HG03196 (cell line): ENCODE results near the gene EDC4.

Experiments used
- ATAC-seq: cut with Tn5 transposase; IDR thresholded peaks from one replicate; pipeline ENCODE4 v1.9.1; 2021; ENCODE audit not compliant: unreplicated experiment

EDC4 gene

DNA sequence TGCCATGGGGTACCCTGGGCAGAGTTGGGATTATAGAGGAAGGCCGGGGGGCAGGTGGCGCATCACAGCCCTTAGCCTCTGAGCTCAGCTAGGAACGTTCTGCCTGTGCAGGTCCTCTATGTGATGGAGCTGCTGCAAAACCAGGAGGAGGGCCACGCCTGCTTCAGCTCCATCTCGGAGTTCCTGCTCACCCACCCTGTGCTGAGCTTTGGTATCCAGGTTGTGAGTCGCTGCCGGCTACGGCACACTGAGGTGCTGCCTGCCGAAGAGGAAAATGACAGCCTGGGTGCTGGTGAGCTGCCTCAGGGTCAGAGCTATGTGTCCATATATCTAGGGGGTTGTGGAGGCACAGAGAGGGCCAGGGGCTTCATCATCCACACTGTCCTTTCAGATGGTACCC, 6.0 kb downstream of the EDC4 start:
- ATAC-seq, result no peak

DNA sequence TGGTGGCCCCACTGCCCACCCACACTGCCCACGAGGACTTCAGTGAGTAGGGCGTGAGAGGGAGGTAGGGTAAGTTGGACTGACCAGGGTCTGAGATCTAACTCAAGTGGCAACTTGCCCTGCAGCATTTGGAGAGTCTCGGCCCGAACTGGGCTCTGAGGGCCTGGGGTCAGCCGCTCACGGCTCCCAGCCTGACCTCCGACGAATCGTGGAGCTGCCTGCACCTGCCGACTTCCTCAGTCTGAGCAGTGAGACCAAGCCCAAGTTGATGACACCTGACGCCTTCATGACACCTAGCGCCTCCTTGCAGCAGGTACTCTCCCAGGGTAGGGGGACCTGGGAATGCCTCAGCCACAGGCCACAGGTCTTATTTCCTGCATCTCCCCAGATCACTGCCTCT, 6.6 kb downstream of the EDC4 start:
- no peak for ATAC-seq

DNA sequence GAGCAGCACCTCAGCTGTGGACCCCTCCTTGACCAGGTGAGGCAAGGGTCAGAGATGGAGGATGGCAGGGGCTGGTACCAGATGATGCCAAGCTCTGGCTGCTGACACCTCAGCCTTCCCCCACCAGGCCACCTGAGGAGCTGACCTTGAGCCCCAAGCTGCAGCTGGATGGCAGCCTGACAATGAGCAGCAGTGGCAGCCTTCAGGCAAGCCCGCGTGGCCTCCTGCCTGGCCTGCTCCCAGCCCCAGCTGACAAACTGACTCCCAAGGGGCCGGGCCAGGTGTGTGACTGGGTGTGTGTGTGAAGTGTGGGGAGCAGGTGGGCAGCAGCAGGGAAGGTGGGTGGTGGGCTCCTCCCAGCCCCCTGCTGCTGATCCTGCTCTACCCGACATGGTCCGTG, 7.1 kb downstream of the EDC4 start:
- no peak for ATAC-seq

DNA sequence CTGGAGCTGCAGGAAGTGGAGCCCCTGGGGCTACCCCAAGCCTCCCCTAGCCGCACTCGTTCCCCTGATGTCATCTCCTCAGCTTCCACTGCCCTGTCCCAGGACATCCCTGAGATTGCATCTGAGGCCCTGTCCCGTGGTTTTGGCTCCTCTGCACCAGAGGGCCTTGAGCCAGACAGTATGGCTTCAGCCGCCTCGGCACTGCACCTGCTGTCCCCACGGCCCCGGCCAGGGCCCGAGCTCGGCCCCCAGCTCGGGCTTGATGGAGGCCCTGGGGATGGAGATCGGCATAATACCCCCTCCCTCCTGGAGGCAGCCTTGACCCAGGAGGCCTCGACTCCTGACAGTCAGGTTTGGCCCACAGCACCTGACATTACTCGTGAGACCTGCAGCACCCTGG, 7.7 kb downstream of the EDC4 start:
- ATAC-seq, result no peak

DNA sequence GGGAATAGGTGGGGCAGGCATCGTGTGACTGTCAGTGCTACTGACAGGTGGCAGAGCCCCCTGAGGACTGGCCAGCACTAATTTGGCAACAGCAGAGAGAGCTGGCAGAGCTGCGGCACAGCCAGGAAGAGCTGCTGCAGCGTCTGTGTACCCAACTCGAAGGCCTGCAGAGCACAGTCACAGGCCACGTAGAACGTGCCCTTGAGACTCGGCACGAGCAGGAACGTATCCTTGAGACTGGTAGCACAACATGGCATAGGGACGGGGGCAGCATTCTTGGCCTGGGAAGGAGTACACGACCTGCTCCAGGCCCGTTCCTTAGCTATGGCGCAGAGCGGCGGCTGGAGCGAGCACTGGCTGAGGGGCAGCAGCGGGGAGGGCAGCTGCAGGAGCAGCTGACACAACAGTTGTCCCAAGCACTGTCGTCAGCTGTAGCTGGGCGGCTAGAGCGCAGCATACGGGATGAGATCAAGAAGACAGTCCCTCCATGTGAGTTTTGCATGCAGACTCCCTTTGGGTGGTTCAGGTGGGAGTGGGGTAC, 8.8 kb downstream of the EDC4 start:
- no peak for ATAC-seq

DNA sequence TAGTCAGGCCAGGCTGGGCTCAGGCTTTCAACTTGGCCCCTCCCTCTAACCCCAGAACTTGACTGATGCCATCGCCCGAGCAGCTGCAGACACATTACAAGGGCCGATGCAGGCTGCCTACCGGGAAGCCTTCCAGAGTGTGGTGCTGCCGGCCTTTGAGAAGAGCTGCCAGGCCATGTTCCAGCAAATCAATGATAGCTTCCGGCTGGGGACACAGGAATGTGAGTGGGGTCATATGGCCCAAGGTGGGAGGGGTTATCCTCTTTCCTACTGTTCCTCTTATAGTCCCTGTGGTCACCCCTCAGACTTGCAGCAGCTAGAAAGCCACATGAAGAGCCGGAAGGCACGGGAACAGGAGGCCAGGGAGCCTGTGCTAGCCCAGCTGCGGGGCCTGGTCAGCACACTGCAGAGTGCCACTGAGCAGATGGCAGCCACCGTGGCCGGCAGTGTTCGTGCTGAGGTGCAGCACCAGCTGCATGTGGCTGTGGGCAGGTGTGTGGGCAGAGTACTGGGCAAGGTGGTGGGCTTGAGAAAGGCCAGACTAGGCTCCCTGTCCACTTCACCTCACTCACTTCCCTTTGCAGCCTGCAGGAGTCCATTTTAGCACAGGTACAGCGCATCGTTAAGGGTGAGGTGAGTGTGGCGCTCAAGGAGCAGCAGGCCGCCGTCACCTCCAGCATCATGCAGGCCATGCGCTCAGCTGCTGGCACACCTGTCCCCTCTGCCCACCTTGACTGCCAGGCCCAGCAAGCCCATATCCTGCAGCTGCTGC, 9.7 kb downstream of the EDC4 start:
- no peak for ATAC-seq

DNA sequence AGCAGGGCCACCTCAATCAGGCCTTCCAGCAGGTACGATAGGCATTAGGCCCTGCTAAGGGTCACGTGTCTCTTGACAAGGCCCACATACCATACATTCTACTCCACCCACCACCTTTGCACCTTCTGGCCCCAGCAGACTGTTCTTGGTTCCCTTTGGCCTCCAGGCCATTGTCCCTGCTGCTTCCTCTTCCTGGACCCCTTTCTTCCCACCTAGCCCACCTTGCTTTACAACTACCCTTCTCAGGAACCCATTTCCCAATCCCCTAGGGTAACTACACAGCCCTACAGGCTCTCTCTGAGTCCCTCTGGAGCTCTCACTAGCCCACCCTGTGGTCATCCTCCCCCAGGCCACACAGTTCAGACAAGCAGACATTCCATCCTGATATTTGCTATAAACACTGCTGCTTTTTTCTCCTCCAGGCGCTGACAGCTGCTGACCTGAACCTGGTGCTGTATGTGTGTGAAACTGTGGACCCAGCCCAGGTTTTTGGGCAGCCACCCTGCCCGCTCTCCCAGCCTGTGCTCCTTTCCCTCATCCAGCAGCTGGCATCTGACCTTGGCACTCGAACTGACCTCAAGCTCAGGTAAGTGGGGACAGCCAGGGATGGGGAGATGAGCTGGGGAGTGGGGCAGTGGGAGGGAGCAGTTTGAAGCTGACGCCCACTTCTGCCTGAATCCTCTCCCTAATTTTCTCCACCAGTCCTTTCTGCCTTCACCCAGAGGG, 10.5 kb downstream of the EDC4 start:
- no peak for ATAC-seq

DNA sequence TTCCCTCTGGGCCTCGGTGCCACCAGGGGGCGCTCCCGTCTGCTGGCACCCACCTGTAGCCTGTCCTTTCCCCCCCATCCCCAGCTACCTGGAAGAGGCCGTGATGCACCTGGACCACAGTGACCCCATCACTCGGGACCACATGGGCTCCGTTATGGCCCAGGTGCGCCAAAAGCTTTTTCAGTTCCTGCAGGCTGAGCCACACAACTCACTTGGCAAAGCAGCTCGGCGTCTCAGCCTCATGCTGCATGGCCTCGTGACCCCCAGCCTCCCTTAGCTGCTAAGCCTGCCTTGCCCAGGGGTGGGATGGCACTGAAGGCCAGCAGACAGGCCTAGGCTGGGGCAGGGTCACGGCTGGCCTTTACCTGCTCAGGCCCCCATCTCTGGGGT, 11.0 kb downstream of the EDC4 start:
- ATAC-seq, result no peak

DNA sequence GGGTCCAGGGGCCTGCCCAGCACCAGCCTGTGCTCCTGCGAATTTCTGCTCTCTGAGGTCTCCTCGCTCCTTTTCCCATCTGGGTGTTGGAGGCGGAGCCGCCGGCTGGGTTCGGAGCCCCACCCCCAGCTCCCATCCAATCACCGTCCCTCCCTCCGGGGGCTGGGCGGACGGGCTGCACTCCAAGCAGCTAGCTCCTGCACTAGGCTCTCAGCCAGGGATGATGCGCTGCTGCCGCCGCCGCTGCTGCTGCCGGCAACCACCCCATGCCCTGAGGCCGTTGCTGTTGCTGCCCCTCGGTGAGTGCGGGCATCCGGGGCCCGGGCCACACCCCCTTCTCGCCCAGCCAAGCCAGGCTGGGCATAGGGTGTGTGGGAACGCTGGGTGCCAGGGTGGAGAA, 11.8 kb downstream of the EDC4 start, which contains the start of gene NRN1L:
TSS of gene NRN1L (plus strand) at position 202 of the 400 bp plus-strand sequence. CDS start at position 221, 19 bp downstream.
- no peak for ATAC-seq

DNA sequence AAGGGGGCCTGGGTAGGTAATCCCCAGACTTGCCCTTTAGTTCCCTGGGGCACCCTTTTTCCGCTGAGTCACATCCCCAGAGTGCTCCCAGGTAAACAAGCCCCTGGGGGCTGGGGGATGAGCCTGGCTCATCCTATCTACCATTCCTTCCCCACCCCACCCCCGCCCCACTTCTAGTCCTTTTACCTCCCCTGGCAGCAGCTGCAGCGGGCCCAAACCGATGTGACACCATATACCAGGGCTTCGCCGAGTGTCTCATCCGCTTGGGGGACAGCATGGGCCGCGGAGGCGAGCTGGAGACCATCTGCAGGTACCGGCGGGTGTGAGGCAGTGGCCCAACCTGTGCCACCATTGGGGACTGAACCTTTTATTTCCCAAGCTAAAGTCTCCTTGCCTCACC, 12.7 kb downstream of the EDC4 start:
- ATAC-seq, result no peak

DNA sequence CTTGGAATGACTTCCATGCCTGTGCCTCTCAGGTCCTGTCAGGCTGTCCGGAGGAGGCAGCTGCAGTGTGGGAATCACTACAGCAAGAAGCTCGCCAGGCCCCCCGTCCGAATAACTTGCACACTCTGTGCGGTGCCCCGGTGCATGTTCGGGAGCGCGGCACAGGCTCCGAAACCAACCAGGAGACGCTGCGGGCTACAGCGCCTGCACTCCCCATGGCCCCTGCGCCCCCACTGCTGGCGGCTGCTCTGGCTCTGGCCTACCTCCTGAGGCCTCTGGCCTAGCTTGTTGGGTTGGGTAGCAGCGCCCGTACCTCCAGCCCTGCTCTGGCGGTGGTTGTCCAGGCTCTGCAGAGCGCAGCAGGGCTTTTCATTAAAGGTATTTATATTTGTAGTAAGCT, 13.1 kb downstream of the EDC4 start:
- ATAC-seq, result no peak

DNA sequence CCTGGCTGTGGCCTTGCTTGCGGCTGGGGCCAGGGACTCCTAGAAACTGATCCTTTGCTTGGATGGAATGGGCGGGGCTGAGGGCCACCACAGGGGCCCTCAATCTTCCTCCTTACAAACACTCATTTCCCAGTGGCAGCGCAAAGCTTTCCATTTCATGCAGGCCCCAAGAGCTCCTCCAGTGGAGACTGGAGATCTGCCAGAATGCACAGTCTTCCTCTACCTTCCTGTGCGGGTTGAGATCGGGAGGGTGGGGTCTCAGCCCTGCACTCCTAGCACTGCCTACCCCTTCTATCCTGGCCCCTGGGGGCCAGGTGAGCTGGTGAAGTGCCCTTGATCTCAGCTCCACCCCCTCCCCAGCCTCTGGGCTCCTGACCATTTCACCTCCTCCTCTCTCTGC, 13.5 kb downstream of the EDC4 start:
- no peak for ATAC-seq

DNA sequence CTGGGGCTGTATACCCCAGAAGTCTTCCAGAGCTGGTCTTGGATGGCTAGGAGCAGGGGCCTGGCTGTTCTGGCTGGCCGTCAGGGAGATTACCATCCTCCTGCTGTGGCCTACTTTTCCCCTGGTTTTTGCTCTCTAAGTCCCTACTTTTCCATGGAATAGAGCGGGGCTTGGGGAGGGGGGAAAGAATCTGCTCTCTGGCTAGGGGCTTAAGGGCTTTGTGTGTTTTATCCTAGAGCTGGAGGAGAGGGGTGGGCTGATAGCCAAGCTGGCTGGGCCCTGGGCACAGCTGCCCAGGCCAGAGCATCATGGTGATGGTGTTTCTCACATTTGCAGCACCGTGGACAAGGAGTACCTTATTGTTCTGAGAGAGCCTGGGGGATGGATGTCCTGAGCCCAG, 15.5 kb downstream of the EDC4 start:
- no peak for ATAC-seq

DNA sequence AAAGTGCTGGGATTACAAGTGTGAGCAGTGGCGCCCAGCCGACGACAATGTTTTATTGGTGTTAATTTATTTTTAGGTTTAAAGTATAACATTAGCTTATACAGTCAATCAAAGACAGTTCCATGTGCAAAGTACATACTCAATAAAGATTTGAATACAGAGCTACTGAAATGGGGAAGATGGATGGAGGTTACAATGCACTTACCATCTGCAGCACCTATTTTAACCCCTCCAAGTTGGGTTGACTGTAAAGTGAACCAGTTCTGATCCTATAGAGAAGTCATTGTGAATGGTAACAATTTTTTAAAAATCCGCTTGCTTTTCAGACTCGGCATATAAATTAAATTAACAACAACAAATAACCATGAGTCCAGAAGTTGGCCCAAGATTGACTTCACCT, 19.5 kb downstream of the EDC4 start:
- ATAC-seq, result no peak

DNA sequence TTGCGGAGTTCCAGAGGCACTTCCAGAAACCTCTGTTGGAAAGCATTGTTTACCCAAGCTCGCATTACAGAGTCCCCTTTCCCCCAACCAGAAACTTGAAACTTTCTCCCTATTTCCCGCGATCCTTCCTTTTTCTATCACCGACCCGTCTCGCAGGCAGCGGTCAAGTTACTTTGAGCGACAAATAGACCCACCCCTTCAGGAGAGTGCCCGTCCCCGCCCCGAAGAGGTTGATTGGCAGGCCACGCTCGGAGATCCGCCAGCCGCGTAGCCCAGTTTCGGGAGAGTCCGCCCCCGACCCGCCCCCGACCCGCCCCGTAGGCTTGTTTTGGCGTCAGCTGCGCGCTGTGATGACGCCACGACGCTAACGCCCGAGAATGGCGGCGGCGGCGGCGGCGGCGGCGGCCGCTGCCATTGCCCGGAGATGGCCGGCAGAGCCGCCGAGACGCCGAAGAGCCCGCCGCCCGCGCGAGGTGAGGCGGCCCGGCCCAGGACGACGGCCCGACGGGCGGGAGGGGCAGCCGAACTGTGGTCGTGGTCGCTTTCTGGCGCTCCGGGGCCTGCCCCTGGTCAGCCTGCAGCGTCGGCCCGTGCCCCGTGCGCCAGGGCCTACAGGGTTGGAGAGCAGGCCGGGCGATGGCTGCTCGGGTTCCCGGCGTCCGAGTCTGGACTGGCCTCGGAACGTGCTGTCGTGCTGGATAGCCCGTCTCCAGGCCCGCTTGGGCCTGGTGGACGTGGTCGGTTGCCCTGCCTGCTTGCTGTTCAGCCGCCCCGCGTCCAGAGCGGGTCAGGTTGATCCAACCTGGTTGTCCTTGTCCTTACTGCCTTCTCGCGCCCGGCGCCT, 20.3 kb downstream of the EDC4 start, which contains the start of gene PSKH1:
TSS of gene PSKH1 (plus strand) at position 356 of the 844 bp plus-strand sequence. CDS start 15,496 bp downstream, outside the sequence.
- ATAC-seq, result peak; percentile 87

DNA sequence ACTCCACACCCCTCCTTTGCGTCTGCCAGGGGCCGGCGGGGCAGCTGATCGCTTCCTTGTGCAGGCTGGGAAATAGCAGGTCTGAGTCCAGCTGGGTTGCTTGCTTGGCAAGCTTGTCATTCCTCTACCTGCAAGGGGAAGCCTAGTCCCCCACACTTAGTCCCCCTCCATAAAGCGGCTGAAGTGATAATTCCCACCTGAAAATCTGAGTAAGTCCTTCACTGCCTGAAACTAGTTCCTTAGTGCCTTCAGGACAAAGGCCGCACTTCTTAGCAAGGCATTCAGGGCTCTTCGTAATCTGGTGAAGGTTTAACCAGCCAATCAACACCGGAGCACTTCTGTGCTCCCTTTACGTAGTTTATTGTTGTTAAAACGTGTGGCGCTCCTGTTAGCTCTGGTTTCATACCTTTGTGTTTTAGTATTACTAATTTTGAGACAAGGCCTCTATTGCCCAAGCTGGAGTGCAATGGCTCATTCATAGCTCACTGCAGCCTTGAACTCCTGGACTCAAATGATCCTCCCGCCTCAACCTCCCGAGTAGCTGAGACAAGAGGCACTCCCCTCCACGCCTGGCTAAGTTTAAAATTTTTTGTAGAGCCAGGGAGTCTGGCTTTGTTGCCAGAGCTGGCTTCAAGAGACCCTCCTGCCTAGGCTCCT, 21.0 kb downstream of the EDC4 start:
- ATAC-seq, result no peak

DNA sequence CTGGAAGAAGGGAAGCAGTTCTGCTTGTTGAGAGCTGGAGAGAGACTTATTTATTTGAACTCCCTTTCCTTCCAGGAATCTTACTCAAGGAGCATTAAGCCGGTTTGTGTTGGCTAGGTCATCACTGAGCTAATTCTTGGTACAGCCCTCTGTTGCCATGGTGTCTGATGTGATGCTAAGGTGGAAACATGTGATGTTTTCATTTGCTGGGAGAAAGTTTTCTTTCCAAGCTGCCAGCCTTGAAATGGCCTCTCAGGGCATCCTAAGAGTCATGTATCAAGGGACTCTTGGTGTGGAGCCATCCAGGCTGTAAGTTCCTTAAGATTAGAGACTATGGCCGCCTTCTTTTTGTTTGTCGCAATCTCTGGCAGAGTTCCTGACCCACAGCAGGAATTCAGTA, 24.4 kb downstream of the EDC4 start:
- no peak for ATAC-seq

DNA sequence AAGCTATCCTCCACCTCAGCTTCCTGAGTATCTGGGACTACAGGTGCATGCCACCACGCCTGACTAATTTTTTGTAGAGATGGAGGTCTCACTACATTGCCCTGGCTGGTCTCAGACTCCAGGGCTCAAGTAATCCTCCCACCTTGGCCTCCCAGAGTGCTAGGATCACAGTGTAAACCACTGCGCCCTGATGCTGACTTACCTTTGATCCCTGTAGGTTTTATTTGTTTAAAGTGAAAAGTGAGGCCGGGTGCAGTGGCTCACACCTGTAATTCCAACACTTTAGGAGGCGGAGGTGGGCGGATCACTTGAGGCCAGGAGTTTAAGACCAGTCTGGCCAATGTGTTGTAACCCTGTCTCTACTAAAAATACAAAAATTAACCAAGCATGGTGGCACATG, 28.9 kb downstream of the EDC4 start:
- ATAC-seq, result no peak

DNA sequence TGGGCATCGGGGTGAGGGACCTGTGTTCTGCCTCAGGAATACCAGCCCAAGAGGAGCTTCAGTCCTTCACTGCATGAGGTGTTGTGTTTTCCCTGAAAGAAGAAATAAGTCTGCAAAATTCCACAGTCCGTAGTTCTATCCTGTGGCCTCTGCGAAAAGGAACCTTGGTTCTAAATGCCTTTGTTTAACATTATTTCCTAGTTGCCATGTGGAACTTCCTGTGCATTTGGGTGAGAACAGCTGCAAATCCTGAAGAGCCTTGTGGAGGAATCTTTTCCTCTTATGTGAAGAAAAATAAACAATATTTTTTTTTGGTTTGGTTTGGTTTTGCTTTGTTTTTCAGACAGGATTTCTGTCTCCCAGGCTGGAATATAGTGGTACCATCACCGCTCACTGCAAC, 30.0 kb downstream of the EDC4 start:
- no peak for ATAC-seq

DNA sequence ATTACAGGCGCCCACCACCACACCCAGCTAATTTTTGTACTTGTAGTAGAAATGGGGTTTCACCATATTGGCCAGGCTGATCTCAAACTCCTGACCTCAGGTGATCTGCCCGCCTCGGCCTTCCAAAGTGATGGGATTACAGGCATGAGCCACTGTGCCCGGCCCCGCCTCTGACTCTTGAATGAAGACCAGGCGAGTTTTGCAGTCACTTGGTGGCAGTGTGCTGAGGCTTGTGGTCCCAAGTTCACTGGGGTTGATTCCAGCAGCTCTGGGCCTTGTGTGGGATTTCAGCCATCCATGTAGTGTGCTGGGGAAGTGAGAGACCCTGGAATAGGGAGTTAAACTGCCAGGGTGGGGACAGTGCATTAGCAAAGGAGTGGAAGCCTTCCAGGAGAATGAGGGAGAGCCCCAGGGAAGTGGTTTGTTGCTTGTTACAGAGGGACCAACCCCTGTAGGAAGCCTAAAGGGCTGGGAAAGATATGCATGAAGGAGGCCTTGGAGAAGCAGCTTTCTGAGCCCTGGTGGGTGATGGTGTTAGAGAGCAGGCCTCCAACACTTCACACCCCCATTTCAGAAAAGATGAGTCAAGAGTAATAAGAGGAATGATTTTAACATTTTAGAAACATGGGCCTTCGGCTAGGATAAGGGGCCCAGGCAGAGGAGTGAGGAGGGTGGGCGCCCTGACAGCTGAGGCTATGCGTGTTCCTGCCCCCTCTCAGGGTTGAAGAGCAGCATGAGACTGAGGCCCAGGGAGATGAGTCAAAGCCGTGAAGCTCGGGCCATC, 34.7 kb downstream of the EDC4 start:
- no peak for ATAC-seq
